Measurements from ENCODE around the gene SYK. TPM values are rescaled to one million over a fixed set of nuclear protein-coding genes. Genes with fewer than 3 reads are reported as not detected.
"Not testable (repeated sequence)": the region's sequence is repeated elsewhere in the genome, so short reads cannot be mapped to it uniquely, and the experiment has no call there.

Gene SYK
- total RNA-seq, 4 donors from 2014 or later = 0.53 to 3.3 (median 2.0) TPM

DNA sequence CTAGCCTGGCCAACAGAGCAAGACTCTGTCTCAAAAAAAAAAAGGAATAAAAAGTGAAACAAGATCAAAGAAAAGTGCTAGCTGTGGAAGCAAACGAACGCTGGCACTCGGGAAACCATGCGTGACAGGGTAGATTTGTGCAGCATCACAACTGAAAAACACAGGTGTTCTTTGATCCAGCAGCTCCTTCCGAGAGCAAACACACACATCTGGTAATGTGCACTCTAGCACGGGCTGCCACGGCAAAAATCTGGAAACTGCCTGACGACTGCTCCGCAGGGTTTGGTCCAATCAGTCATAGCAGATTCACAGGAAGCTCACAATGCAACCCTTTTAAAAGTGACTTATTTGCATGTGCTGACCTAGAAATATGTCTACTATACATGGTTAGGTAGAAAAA is 80.0 kb downstream of the SYK start:
- Histone ChIP-seq H3K36me3 (no peaks in the 10 kb centered on the region), H3K9me3 (peaks cover 0 to 8% (median 0%) of the 10 kb centered on the region in 3 donors), H3K4me3 (no peak overlapping the region), H3K27ac (no peak overlapping the region), H3K4me1 (no peaks in the 10 kb centered on the region), H3K27me3 (no peaks in the 10 kb centered on the region)
- intact Hi-C loops (cut with DNase I; ENCODE audit: low total_unique reads) (no loop called here), in situ Hi-C loops (cut with MboI; ENCODE audit: low sequenced_read_pairs in 4 of 4) (no loop called here)
- no peak for DNase-seq
- no peak for ATAC-seq
- TF ChIP-seq, protein P1, sequence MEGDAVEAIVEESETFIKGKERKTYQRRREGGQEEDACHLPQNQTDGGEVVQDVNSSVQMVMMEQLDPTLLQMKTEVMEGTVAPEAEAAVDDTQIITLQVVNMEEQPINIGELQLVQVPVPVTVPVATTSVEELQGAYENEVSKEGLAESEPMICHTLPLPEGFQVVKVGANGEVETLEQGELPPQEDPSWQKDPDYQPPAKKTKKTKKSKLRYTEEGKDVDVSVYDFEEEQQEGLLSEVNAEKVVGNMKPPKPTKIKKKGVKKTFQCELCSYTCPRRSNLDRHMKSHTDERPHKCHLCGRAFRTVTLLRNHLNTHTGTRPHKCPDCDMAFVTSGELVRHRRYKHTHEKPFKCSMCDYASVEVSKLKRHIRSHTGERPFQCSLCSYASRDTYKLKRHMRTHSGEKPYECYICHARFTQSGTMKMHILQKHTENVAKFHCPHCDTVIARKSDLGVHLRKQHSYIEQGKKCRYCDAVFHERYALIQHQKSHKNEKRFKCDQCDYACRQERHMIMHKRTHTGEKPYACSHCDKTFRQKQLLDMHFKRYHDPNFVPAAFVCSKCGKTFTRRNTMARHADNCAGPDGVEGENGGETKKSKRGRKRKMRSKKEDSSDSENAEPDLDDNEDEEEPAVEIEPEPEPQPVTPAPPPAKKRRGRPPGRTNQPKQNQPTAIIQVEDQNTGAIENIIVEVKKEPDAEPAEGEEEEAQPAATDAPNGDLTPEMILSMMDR (IDR thresholded peaks at IDR 0.05 in 4 of 5, conservative IDR thresholded peaks at IDR 0.05 in 1 of 5) = no peak
- TF ChIP-seq POLR2A (IDR thresholded peaks at IDR 0.05) = no peak

GRCh38 chr9:90882991-90883600 is 81.5 kb downstream of the SYK start:
- Histone ChIP-seq H3K27me3 (no peaks in the 10 kb centered on the region), H3K9me3 (peaks cover 0 to 8% (median 0%) of the 10 kb centered on the region in 3 donors), H3K36me3 (no peaks in the 10 kb centered on the region), H3K4me1 (no peaks in the 10 kb centered on the region), H3K27ac (no peak overlapping the region), H3K4me3 (no peak overlapping the region)
- no peak for ATAC-seq
- TF ChIP-seq, protein P1 (IDR thresholded peaks at IDR 0.05 in 4 of 5, conservative IDR thresholded peaks at IDR 0.05 in 1 of 5) = no peak
- no peak for TF ChIP-seq POLR2A (IDR thresholded peaks at IDR 0.05)
- in situ Hi-C loops (cut with MboI; ENCODE audit: low sequenced_read_pairs in 4 of 4) (no loop called here), intact Hi-C loops (cut with DNase I; ENCODE audit: low total_unique reads) (no loop called here)
- DNase-seq = no peak

GRCh38 chr9:90883661-90884060 is 82.0 kb downstream of the SYK start:
- intact Hi-C loops (cut with DNase I; ENCODE audit: low total_unique reads) = no loop called here
- Histone ChIP-seq H3K27ac (no peak overlapping the region), H3K9me3 (peaks cover 0 to 8% (median 0%) of the 10 kb centered on the region in 3 donors), H3K4me1 (no peaks in the 10 kb centered on the region), H3K36me3 (no peaks in the 10 kb centered on the region), H3K27me3 (no peaks in the 10 kb centered on the region), H3K4me3 (no peak overlapping the region)
- ATAC-seq (no peak), DNase-seq (no peak)
- TF ChIP-seq, protein P1 (IDR thresholded peaks at IDR 0.05 in 4 of 5, conservative IDR thresholded peaks at IDR 0.05 in 1 of 5) = no peak
- TF ChIP-seq POLR2A (IDR thresholded peaks at IDR 0.05) = no peak
- in situ Hi-C loops (cut with MboI; ENCODE audit: low sequenced_read_pairs in 4 of 4) = no loop called here

DNA sequence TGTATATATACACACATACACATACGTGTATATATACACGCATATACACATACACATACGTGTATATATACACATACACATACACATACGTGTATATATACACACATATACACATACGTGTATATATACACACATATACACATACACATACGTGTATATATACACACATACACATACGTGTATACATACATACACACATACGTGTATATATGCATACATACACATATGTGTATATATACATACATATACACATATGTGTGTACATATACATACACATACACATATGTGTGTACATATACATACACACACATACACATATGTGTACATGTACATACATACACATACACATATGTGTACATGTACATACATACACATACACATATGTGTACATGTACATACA is 82.6 kb downstream of the SYK start:
- no peak overlapping the region for H3K27ac ChIP-seq
- no peaks in the 10 kb centered on the region for H3K36me3 ChIP-seq
- H3K9me3 ChIP-seq = peaks cover 0 to 8% (median 0%) of the 10 kb centered on the region in 3 donors
- intact Hi-C loops (cut with DNase I; ENCODE audit: low total_unique reads) = no loop called here
- in situ Hi-C loops (cut with MboI; ENCODE audit: low sequenced_read_pairs in 4 of 4) = no loop called here
- TF ChIP-seq, protein P1 (IDR thresholded peaks at IDR 0.05 in 4 of 5, conservative IDR thresholded peaks at IDR 0.05 in 1 of 5) = no peak
- no peak for TF ChIP-seq POLR2A (IDR thresholded peaks at IDR 0.05)
- no peak for DNase-seq
- H3K27me3 ChIP-seq = no peaks in the 10 kb centered on the region
- H3K4me3 ChIP-seq = no peak overlapping the region
- ATAC-seq = no peak
- no peaks in the 10 kb centered on the region for H3K4me1 ChIP-seq

DNA sequence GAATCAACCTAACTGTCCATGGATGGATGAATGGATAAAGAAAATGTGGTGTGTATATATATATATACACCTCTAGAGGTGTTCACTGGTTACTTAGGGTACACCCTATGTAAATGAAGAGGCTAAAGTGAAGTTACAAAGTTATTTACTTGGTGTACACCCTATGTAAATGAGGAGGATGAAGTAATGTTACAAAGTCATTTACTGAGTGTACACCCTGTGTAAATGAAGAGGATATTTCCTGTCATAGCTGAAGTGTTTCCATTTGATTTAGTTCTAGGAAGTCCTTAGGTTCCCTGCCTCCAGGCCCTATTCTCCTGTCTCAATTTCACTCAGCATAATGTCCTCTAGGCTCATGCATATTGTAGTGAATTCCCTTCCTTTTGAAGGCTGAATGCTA is 85.2 kb downstream of the SYK start:
- DNase-seq; H3K9me3 ChIP-seq; H3K27ac ChIP-seq; H3K4me1 ChIP-seq; H3K36me3 ChIP-seq; intact Hi-C loops (cut with DNase I; ENCODE audit: low total_unique reads); H3K27me3 ChIP-seq; in situ Hi-C loops (cut with MboI; ENCODE audit: low sequenced_read_pairs in 4 of 4); H3K4me3 ChIP-seq; ATAC-seq: not testable (repeated sequence)
